SH-SY5Y (cell line): ENCODE data around the gene SNCG.

ENCODE experiments used
- GATA2 ChIP-seq: IDR thresholded peaks from 2 replicates; pipeline ENCODE4 v1.6.1; 2011; ENCODE audit warnings: mild to moderate bottlenecking, low read depth, low read length
- GATA3 ChIP-seq: IDR thresholded peaks from 2 replicates; pipeline ENCODE4 v1.6.1; 2011; ENCODE audit warnings: low read depth, mild to moderate bottlenecking, low read length, moderate library complexity

DNA sequence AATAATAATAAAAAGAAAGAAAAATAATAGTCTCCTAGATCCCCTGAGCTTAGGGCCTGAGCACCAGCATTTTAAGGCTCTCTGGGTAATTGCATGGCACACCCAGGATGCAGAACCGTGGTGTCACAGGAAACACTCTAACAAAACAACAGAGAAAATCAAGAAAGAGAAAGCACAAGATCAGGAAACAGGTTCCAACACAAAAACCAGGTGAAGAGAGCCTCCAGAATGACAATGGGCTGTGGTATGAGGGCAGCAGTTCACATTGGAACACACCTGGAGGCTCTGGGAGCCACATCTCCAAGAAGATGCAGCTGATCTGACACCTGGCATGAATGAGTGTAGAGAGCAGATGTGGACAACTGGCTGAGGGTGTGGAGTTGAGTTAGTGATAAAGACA, 8.1 kb upstream of the SNCG start:
- no peak for TF ChIP-seq GATA2
- TF ChIP-seq GATA3, result no peak
